Stimulated activated naive CD4-positive, alpha-beta T cell (primary cell): ENCODE results near the gene PAXX.
A peak's percentile ranks its signal among the peaks of the same experiment; 100 is the strongest.

Source experiments
- DNase-seq, 6 experiments: peaks; one replicate each; lab custom pipeline; 2025; lab: John Stamatoyannopoulos, UW

Gene PAXX, protein sequence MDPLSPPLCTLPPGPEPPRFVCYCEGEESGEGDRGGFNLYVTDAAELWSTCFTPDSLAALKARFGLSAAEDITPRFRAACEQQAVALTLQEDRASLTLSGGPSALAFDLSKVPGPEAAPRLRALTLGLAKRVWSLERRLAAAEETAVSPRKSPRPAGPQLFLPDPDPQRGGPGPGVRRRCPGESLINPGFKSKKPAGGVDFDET

GRCh38 chr9:136991993-136992818 is at the start of gene PAXX:
Gene PAXX, plus strand, starts transcription at chr9:136992422. Its CDS starts 22 bp downstream, at chr9:136992444.
- peak; percentile 85 to 91 (median 90) for DNase-seq

DNA sequence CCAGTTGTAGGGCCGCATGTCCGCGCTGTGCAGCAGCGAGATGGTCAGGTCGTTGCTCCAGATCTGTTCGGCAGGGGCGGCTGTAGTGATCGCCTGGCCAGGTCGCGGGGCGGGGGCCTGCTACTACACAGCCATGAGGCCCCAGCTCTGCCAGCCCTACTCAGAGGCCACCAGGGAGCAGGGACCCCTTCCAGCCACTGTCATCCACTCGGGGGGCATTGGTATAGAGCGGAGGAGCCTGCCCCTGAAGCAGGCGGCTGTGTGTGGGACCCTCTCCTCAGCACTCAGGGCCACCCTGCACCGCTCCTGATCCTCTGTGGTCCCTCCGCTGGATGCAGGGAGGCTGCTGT is 49.4 kb upstream of the PAXX start:
- DNase-seq, result no peak

GRCh38 chr9:136943291-136944211 is 48.7 kb upstream of the PAXX start:
- DNase-seq, result peak in 4 of 6 experiments; percentile 25 to 54 (median 35)

DNA sequence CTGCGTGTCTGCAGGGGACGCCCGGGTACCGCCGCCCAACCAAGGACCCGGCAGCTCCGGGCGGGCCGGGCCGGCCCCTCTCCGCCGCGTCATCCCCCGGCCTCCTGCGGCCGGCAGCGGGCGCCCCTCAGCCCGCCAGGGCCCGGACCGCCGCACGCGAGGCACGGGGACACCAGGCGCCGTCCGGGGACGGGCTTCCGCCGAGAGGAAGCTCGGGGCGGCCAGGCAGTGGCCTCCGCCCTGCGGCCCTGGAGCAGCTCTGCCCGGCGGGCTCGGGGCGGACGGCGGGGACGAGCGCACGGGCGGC is 48.1 kb upstream of the PAXX start:
- no peak for DNase-seq

DNA sequence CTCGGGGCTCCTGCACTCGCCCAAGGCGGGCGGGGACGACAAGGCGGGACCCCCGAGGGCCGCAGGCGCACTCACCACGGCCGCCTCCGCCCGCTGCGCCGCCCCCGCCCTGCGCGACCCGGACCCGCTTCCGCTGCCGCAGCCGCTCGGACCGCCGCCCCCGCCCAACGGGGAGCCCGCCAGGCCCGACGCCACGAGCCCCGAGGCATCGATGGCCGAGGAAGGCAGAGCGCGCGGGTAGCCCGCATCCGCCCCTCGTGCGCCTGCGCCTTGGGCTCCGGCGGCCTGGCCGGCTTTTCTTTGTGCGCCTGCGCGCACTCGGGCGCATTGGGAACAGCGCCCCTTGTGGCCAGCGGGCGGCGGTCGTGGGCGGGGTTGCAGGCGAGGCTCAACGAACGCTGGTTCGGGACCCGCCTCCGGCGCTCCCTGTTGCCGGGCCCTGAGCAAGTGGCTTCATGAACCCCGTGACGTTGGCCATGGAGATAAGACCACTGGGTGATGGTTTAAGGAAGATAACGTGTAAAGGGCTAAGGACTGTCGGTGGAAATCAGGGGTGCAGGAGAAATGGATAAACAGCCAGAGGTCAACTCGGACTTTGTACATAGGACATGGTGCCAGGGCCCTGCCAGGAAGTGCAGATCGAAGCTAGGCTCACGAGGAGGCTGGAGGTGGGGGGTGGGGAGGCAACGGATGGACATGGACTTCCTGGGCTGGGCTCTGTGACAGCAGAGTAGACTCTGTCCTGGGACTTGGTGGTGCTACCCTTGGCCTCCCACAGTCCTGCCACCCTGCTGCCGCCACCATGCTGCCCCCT is 47.5 kb upstream of the PAXX start, which contains the start of the genes C8G and FBXW5:
Gene C8G (plus strand): TSS at position 725 of the 814 bp plus-strand sequence. CDS start 78 bp downstream, at position 803.
Gene FBXW5 (minus strand): TSS at position 220 of the 814 bp plus-strand sequence. CDS start 655 bp downstream, outside the sequence.
- DNase-seq, result peak; percentile 88 to 96 (median 90)

DNA sequence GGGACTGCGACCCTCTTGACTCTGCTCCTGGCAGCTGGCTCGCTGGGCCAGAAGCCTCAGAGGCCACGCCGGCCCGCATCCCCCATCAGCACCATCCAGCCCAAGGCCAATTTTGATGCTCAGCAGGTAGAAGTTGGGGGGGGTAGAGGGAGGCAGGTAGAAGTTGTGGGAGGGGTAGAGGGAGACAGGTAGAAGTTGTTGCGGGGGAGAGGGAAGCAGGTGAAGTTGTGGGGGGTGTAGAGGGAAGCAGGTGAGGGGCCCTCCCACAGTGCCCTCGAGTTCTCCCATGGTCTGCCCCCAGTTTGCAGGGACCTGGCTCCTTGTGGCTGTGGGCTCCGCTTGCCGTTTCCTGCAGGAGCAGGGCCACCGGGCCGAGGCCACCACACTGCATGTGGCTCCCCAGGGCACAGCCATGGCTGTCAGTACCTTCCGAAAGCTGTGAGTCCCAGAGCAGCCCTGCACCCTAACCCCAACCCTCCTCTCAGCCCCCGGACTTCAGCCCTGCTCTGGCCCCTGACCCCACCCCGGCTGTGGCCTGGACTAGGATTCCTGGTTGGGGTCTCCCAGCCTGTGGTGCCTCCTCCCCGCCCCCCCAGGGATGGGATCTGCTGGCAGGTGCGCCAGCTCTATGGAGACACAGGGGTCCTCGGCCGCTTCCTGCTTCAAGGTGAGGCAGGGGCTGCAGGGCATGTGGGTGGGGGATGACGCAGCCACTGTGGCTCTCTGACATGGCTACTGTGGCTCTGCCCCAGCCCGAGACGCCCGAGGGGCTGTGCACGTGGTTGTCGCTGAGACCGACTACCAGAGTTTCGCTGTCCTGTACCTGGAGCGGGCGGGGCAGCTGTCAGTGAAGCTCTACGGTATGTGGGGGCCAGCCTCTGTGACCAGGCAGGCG is 46.6 kb upstream of the PAXX start:
- no peak for DNase-seq

- no peak for DNase-seq
Measured at GRCh38 chr9:136946228-136947027, 45.8 kb upstream of the PAXX start.

- DNase-seq, result no peak
Measured at GRCh38 chr9:136947028-136947891, 45.0 kb upstream of the PAXX start.

DNA sequence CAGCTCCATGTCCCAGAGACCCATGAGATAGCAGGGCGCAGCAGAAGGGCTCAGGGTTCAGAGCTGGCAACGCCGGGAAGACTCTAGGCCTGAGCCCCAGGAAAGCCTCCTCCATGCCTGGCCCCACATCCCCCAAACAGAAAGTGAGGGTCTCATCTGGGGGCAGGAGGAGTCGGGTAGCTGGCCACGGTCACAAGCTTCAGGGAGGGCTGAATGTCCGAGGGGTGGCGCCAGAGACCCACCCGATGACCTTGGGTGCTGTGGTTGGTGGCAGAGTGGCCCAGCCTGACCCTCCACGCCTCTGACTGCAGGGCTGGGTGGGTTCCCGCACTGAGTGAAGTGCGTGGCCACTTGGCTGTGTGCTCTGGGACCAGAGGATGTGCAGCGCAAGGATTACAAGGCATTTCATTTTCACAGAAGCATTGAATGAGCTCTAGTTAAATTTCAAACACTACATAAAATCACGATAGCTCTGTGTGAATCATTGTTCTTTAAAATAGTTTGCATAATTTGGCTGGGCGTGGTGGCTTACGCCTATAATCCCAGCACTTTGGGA is 44.2 kb upstream of the PAXX start:
- no peak for DNase-seq

GRCh38 chr9:136949239-136949816 is 42.9 kb upstream of the PAXX start:
- DNase-seq, result no peak

GRCh38 chr9:136949817-136950655 is 42.2 kb upstream of the PAXX start:
- DNase-seq, result peak; percentile 89 to 98 (median 94)

- DNase-seq, result no peak
Measured at GRCh38 chr9:136950656-136951276, 41.5 kb upstream of the PAXX start.

DNA sequence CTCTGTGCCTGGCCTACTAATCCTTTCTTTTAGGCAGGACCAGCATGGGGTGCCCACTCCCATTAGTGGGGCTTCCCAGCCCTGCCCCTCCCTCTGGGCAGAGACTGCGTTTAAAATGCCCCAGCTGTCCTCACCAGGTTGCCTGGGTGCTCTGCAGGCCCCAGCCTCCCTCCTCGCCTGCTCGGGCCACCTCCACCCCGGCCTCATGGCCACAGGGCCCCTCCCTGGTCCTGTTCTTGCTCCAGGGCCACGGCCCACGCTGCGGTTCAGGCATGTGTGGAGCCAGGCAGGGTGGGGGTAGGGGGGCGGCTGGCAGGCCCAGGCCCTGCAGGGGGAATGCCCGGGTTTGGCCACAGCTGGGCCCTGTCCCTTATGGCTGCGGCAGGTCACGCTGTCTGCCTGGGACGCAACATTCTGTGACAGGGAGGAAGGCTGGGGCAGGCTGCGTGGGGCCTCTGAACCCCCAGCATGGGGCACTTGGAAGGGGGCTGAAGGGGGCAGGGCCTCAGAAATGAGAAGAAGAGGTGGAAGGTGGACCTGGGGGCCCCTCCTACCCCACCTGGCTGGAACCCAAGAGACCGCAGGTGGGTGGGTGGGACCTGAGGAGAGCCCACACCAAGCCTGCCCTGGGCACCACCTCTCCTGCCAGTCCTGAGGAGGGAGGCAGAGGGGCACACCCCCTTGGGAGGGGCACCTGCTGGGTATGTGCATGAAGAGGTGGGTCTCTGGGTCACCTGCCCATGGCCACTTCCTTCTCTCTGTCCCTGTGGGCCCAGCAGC is 40.5 kb upstream of the PAXX start, which contains the start of gene LCN12:
Gene LCN12 (plus strand): TSS at position 733 of the 780 bp plus-strand sequence. CDS start 55 bp downstream, outside the sequence.
- DNase-seq, result no peak

GRCh38 chr9:136952321-136952850 is 39.8 kb upstream of the PAXX start:
- DNase-seq, result no peak
